HG02763 (cell line): ENCODE results near the gene TMEM161B.
"Not testable (repeated sequence)": the region's sequence is repeated elsewhere in the genome, so short reads cannot be mapped to it uniquely, and the experiment has no call there.

Experiments
- ATAC-seq: cut with Tn5 transposase; IDR thresholded peaks from one replicate; pipeline ENCODE4 v1.9.1; 2021; ENCODE audit warnings: mild to moderate bottlenecking, moderate library complexity; ENCODE audit not compliant: unreplicated experiment

Gene TMEM161B

DNA sequence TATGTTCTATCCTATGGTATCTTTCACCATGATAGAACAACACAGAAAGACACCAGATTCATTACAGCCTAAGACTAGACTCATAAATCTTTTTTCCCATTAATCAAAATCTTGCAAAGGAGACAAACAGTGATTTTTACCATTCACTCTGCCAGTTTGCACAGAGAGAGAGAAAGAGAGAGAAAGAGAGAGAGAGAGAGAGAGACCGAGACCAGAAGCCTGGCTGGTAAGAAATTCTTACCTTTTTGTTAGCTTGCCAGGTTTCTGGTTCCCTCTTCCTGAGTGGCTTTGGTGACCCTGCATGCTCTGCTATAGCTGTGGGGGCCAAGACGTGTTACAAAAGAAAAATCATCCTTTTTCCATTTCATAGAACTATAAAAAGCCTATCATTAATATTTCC lies 18.6 kb downstream of the TMEM161B start:
- no peak for ATAC-seq

DNA sequence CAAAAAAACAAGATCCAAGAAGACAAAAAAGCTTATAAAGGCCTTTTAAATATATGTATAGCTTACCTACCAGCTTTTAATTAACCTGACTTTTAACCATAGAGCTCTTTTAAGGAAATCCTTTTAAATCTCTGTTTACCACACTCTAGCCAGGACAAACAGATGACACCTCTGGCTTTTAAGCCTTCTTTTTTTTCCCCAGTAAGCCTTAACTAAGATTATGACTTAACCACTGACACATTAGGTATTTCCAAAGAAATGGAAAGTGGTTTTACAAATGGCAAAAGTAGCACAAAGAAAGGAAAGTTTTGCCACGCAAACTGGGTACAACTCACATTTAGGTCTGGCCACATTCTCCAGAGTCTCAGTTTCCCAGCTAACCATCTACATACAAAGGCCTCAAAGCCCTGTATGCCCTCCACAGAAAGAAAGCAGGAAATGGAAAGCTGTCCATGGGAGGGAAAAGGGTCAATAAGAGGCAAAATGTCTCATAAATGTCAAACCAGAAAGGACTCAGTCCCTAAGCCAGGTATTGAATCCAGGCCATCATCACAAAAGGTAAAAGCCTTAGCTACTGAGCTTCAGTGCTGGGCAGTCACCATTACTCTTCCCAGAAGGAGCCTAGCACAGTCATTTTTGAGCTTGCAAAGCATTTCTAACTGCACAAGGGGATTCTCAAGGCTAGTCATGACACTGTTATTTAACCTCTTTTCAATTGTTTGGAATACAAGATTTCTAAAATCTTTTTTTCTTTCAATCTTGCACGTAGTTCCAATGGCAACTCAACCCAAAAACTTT lies 19.7 kb downstream of the TMEM161B start:
- ATAC-seq: no peak

DNA sequence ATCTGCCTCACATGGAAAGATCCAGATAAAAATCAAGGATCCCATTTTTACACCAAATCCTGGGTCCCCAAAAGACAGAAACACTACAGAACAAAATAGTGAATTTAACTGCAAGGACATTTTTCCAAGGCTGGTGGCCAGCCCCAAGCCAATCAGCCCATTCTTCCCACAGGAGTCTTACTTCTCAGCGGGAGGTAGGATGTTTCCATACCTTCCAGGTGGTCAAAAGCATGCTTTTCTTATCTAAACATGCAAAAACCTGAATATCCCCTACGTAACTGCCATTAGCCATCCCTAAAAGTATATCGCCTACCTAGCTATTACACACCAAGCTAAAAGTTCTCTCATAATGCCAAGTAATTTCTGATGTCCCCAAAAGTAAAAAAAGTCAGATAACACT lies 20.6 kb downstream of the TMEM161B start:
- no peak for ATAC-seq

DNA sequence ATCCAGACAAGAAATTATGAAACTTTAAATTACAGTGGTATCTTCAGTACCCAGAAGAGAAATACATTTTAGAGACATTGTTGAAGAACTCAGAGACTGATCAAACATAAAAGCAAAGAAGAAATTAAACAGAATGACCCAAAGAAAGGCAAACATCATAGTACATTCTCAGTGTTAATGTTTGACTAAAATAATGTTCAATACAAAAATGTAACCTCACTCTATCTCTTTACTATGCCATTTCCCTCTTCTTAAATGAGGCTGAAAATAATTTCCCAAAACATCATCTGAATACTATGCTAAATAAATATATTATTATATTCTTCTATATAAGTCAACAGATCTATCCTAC lies 22.8 kb downstream of the TMEM161B start:
- ATAC-seq: no peak

DNA sequence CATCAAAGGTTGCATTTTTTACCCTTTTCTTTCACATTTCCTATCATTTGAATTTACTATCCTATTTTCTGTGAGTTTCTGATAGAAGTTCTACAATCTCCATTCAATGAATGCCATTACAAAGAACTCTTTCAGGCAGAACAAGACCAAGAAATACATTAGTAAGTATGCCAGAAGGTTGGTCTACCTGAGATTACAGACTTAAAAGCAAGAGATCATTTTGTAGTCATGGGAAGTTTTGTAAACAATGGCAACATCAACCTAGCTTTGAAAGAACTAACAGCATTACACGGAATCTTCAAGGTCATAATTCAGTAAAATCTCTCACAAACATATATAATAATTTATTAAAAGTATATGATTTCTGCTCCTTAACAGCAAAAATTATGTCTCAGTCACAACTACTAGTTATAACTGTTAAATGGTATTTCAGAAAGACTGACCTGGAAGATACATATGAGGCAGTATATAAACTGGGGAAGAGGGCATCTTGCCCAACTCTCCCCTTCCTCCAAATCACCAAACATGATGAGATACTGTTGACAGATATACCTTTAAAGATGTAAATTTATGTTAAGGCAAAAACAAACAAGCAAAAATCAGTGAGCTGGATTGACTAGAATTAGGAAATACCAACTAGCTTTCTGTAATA lies 23.3 kb downstream of the TMEM161B start:
- no peak for ATAC-seq

DNA sequence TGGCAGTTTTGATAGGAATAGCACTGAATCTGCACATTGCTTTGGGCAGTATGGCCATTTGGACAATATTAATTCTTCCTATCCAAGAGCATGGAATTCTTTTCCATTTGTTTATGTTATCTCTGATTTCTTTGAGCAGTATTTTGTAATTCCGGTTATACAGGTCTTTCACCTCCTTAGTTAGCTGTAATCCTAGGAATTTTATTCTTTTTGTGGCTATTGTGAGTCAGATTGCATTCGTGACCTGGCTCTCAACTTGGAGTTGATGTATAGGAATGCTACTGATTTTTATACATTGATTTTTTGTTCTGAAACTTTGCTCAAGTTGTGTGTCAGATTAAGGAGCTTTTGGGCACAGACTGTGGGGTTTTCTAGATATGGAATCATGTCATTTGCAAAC lies 24.0 kb downstream of the TMEM161B start:
- no peak for ATAC-seq

DNA sequence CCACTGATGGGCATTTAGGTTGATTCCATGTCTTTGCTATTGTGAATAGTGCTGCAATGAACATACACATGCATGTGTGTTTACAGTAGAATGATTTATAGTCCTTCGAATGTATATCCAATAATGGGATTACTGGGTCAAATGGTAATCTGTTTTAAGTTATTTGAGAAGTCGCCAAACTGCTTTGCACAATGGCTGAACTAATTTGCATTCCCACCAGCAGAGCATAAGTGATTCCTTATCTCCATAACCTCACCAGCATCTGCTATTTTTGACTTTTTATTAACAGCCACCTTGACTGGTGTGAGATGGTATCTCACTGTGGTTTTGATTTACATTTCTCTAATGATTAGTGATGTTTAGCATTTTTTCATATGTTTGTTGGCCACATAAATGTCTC lies 25.2 kb downstream of the TMEM161B start:
- ATAC-seq: not testable (repeated sequence)

DNA sequence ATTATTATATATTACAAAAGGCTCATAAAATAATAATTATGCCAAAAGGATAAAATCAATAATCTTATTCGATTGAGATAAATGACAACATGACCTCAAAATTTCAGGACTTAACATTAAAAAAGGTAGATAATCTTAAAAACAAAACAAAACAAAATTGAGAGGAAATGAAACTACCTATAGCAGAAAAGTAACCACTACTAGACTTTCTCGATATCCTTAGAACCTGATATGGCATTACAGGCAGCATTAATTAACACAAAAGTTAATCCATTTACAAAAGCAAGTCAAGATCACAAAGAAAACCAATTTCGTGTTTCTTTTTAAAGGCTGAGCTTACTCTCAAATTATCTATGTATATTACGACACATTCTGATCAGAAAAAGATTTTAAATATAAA lies 29.9 kb downstream of the TMEM161B start:
- ATAC-seq: no peak

DNA sequence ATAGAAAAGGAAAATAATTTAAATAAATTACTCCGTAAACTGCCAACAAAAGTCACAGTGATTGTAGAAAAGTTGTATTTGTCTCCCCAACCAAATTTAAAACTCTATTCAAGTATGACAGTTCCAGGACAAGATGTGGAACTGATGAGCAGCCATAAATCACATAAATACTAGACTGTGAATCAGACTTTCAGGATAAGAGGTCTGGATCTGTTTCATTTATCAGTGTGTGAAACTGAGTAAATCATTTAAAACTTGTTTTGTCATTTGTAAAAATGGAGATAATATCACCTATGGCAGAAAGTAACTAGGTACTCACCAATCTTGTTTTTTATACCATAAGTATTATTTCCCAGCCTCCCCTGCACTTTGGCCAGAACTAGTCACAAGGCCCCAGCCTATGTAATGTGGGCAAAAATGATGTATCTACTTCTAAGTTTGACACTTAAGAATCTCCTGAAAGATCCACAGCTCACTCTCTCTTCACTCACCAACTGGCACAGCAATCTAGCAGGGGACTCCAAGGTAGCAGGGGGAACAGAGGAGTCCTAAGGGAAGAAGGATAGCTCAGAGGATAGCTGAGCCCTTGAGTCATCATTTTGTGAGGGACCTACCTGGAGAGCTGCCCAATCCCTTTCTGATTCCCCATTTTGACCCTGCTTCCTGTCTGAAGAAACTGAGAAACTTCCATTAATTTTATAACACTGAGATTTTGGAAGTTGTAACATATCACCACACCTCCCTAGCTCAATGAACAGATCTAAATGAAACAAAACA lies 31.6 kb downstream of the TMEM161B start:
- ATAC-seq: no peak

DNA sequence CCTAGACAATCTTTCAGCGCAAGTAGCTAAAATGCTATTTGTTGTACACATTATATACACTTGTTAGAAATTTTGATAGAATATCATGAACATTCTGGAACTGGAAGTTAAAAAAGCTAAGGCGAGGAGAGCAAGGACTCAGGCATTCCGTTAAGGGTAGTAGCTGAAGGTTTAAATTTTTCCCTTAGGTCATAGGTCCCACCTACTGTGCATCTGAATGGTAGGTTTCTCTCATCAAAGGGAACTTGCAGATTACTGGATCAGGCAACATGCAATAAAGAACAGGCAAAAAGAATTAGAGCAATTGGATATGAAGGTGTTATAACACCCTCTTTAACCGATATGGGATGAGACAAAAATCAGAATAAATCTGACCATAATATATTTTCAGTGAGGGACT lies 32.8 kb downstream of the TMEM161B start:
- no peak for ATAC-seq

DNA sequence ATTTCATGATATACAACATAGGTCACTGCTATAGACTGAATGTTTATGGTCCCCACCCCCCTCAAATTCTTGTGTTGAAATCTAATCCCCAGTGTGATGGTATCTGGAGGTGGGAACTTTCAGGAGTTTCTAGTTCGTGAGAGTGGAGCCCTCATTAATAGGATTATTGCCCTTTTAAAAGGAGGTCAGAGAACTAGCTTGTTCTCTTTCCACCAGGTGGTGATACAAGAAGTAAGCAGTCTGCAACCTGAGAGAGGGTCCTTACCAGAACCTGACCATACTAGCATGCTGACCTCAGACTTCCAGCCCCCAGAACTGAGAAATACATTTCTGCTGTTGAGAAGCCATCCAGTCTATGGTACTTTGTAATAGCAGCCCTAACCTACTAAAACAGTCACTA lies 33.3 kb downstream of the TMEM161B start:
- ATAC-seq: no peak

DNA sequence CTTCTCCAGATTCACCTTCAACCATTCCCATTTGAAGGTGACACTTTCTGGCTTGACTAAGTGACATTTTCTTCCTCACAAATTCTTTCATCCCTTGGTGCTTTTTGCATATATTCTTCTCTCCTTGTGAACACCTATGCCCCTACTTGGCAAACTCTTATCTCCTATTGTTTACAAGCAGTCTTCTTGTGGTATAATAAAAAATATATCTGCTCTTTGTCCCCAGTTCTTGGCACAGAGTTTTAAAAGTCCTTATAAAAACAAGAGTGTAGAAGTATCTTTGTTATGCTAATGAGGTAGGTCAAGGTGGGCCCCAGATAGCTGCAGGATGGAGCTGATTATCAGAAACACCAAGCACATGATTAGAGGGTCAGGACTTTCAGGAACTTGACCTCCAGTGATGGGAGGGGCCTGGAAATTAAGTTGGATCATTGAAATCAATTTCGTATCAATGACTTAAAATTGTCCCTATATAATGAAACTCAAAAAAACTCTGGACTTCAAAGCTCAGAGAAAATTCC lies 38.0 kb downstream of the TMEM161B start:
- ATAC-seq: no peak

DNA sequence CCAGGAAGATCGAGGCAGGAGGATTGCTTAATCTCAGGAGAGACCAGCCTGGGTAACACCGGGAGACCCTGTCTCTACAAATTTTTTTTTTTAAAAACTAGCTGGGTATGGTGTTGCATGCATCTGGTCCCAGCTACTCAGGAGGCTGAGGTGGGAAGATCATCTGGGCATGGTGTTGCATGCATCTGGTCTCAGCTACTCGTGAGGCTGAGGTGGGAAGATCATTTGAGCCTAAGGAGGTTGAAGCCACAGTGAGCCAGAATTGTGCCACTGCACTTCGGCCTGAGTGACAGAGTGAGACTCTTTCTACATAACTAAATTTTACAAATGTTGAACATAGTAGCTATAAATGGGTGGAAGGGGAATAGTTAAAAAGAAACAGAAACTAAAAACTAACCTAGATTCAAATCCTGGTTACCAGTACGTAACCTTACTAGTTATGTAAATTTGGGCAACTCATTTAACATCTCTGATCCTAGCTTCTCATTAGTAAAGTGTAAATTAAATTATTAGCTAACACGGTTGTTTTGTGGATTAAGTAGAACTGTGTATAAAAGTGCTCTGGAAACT lies 41.7 kb downstream of the TMEM161B start:
- ATAC-seq: peak; percentile 79

DNA sequence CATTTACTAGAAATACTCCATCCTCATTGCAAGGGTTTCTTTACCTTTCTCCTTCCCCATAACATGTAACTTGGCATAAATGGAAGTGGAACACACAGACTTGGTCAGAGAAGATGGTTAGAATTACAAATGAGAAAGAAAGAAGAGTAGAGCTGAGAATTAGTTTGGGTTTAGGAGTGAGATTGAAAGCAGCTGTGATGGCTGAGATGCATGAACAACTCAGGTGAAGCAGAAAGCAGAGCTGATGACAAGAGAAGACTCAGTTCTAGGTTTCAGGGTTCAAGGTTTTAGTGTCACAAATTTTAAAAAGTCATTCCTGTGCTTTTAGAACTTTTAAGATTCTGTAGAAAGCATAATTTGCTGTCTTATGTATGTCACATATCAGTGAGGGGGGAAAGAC lies 54.0 kb downstream of the TMEM161B start:
- no peak for ATAC-seq

DNA sequence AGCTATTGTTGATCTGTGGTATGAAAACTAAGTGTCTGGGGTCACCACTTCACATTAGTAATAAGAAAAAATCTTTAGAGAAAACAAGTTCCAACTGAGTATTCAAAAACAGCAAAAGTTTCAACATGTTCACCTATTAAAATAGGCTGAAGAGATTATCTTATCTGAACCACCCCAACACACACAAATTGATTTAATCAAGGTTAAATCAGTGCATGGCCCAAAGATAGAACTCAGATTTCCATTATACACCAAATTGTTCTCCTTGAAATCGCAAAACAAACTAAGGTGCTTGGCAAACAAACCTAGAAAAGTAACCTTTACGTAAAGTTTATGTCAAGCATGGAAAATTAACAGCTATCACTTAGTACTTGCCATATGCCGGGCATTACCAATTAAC lies 61.1 kb downstream of the TMEM161B start:
- ATAC-seq: no peak

DNA sequence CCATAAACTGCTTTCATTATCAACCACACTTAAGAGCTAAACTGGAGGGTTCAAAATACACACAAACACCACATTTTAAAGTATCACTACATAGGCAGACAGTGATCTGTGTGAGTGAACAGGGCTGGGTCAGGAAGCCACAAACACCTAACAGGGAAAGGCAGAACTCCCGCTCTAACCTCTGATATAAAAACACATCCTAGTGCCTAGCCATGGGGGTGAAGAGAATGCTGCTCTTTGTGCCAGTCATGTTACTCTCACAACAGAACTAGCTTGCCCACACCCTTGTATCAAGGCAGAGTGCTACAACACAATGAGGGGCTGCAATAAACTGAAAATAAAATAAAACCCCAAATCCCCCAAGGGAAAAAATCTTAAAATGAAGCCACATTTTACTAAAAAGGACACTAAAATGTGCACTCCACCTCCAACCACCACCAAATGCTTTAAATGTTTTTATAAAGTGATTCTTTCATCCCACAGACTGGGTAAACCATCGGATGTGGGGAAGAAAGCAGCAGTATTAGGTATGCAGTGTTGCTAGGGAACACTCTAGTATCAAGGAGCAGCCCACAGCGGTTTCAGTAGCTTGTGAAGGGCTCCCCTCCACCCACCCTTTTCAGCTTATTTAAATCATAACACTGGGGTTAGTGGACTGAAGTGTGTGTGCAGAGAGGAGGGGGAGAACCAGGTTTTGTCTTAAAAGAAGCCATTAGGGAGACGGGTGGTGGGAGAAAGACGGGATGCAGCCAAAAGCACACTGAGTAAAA lies 64.5 kb downstream of the TMEM161B start:
- ATAC-seq: no peak

DNA sequence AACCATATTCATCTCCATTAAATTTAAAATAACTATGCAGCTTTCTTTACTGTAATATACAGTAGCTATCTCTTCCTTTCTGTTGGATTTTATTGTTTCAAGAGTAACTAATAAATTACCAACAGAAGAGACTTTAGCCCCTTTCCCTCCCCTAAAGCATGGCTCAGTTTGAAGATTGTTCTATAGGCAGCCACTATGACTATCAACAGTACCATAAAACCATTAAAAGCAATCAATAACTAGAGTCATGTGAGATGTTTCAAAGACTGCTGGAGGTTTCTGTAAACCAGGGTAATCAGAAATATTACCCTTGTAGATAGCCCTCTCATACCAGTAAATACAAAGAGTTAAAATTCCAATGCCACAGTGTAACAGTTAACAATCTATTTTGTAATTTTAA lies 73.0 kb downstream of the TMEM161B start:
- ATAC-seq: no peak

DNA sequence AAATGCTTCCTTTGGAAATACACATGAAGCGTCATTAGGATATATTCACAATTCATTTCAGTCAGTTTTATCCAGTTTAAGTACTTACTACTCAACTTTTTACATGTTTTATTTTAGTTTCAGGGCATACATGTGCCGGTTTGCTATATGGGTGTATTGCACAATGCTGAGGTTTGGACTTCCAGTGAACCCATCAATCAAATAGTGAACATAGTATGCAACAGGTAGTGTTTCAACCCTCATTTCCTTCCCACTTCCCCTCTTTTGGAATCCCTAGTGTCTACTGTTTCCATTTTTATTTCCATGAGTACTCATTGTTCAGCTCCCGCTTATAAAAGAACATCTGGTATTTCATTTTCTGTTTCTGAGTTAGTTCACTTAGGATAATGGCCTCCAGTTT lies 74.7 kb downstream of the TMEM161B start:
- no peak for ATAC-seq

DNA sequence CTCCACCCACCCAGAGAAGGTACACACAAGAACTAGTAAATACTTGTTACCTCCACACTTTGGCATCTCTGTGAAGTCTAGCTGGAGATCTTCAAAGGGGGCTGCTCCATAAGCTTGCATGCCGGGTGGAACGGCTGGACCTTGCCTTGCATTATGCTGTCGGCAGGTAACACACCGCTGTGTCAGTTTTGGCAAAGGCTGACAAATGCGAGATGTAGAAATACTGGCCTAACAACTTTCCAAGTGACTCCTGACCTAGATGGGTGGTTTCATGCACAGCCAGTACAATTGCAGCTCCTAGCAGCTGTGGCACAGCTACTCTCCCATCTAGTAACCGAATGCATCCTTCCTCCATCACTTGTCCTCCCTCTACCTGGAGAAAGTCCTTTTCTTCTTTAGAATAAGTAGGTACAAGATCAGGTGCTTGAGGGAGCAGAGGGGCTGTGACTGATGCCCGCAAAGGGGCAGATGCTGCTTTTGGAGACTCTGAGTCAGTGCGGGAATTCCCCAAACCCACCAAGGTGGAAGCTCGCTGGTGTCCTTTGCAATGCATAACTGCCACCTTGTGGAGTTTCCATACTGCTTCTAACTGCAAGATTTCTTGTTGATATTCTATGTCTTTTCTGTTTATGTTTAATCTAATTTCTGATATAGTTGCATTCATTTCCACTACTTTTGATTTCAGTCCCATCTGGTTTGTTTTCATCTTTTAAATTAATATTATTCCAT lies 78.4 kb downstream of the TMEM161B start:
- no peak for ATAC-seq

DNA sequence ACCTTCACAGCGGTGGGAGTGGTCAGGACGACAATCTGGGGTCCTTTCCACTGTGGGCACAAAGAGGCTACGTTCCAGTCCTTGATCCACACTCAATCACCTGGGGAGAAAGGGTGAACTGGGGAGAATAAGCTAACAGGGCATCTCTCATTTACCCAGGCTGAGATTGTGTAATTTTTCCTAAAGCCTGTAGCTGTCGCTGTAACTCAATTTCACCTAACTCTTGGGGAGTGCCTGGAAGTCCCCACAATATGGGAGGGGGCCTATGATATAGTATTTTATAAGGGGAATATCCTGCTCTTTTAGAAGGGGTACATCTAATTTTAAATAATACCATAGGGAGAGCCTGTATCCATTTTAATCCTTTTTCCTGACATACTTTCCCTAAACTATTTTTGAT lies 79.2 kb downstream of the TMEM161B start:
- ATAC-seq: not testable (repeated sequence)
